Measurements from ENCODE around the gene KHDRBS2.

KHDRBS2 gene

DNA sequence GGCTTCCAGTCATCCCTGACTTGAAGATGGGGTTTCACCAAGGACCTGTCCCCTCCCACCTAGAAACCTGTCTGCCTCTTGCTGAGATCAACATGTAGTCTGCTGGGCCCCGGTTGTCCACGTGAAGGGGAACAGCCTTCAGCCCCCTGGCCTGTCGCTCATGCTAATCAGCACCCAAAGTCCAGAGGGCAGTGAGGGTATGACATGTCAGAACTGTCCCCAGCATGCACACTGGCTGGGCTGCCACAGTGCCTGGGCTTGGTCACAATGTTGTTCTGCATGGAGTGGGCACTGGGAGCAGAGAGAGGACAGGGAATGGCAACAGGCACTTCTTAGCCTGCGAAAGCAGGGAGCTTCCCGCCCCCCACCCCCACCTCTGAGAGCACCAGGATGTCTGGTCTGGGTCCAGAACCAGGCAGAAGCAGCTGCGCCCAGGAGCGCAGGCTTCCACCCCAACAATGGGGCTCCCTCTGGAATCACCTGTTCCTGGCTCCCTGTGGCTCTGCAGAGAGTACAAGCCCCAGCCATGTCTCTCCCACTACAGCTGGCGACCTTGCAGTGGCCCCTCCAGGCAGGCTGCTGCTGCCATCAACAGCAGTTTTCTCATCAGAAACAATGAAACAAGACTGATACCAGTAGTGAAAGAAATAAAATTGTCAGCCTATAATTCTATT, 182.7 kb downstream of the KHDRBS2 start:
- DNase-seq (ENCODE audit: low read depth in 1 of 2, low spot score in 1 of 2), result no peak
- Histone ChIP-seq H3K4me3 (replicated peaks; ENCODE audit: insufficient read depth, low read length) (no peak overlapping the region), H3K27ac (replicated peaks) (no peak overlapping the region), H3K27me3 (ENCODE audit: insufficient read depth, poor library complexity, severe bottlenecking) (no peaks in the 10 kb centered on the region)
- no peak for TF ChIP-seq POLR2AphosphoS5 (IDR thresholded peaks at IDR 0.05; ENCODE audit: low read depth)
- no peak for TF ChIP-seq GABPA (IDR thresholded peaks at IDR 0.05; ENCODE audit: low read depth)
- TF ChIP-seq CTCF (IDR thresholded peaks at IDR 0.05; ENCODE audit: insufficient read depth, low read length), result no peak
- TF ChIP-seq, protein P1, sequence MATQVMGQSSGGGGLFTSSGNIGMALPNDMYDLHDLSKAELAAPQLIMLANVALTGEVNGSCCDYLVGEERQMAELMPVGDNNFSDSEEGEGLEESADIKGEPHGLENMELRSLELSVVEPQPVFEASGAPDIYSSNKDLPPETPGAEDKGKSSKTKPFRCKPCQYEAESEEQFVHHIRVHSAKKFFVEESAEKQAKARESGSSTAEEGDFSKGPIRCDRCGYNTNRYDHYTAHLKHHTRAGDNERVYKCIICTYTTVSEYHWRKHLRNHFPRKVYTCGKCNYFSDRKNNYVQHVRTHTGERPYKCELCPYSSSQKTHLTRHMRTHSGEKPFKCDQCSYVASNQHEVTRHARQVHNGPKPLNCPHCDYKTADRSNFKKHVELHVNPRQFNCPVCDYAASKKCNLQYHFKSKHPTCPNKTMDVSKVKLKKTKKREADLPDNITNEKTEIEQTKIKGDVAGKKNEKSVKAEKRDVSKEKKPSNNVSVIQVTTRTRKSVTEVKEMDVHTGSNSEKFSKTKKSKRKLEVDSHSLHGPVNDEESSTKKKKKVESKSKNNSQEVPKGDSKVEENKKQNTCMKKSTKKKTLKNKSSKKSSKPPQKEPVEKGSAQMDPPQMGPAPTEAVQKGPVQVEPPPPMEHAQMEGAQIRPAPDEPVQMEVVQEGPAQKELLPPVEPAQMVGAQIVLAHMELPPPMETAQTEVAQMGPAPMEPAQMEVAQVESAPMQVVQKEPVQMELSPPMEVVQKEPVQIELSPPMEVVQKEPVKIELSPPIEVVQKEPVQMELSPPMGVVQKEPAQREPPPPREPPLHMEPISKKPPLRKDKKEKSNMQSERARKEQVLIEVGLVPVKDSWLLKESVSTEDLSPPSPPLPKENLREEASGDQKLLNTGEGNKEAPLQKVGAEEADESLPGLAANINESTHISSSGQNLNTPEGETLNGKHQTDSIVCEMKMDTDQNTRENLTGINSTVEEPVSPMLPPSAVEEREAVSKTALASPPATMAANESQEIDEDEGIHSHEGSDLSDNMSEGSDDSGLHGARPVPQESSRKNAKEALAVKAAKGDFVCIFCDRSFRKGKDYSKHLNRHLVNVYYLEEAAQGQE (IDR thresholded peaks at IDR 0.05; ENCODE audit: insufficient replicate concordance, low read depth), result no peak
- no peak for TF ChIP-seq SPI1 (IDR thresholded peaks at IDR 0.05; ENCODE audit: borderline replicate concordance, low read depth)

- no peak for TF ChIP-seq POLR2AphosphoS5 (IDR thresholded peaks at IDR 0.05; ENCODE audit: low read depth)
- H3K4me3 ChIP-seq (replicated peaks; ENCODE audit: insufficient read depth, low read length), result no peak overlapping the region
- no peaks in the 10 kb centered on the region for H3K27me3 ChIP-seq (ENCODE audit: insufficient read depth, poor library complexity, severe bottlenecking)
- no peak overlapping the region for H3K27ac ChIP-seq (replicated peaks)
- no peak for DNase-seq (ENCODE audit: low read depth in 1 of 2, low spot score in 1 of 2)
Observed at GRCh38 chr6:62102387-62102786, 183.6 kb downstream of the KHDRBS2 start.

DNA sequence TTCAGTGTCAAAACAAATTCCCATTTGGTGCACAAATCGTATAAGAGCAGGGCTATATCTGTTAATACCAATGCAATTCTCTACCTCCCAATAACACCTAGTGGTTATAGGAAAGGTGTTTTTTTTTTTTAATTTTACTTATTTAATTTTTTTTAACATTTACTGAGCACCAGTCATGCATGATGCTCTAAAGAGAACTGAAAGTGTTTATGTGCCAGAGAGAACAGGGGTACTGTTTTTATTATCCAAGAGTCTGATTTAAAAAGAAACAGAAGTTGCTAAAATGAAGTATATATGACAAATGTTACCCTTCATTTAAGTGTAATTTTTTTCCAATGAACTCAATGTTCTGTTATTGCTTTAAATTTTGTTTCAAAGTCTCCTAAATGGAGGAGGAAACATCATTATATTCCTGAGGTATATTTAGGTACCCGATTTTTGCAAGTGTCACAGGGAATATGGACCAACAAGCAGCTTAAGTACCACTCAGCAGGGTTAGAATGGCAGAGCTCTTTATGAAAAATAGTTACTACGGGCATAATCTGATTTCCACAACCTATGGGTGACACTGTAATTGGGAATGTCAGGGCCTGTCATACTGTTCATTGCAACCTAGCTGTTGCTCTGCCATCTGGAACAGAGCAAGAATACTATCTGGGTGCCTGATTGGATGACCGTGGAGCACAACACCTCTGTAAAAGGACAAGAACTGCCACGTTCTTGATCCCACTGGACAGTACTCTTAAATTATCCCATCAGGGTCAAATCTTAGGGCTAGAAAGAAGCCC, 195.4 kb downstream of the KHDRBS2 start:
- no peak for DNase-seq (ENCODE audit: low read depth in 1 of 2, low spot score in 1 of 2)
- TF ChIP-seq GABPA (IDR thresholded peaks at IDR 0.05; ENCODE audit: low read depth) (no peak), SPI1 (IDR thresholded peaks at IDR 0.05; ENCODE audit: borderline replicate concordance, low read depth) (no peak), CTCF (IDR thresholded peaks at IDR 0.05; ENCODE audit: insufficient read depth, low read length) (no peak), POLR2AphosphoS5 (IDR thresholded peaks at IDR 0.05; ENCODE audit: low read depth) (no peak)
- TF ChIP-seq, protein P1 (IDR thresholded peaks at IDR 0.05; ENCODE audit: insufficient replicate concordance, low read depth), result no peak
- H3K27ac ChIP-seq (replicated peaks), result no peak overlapping the region
- H3K27me3 ChIP-seq (ENCODE audit: insufficient read depth, poor library complexity, severe bottlenecking), result no peaks in the 10 kb centered on the region
- H3K4me3 ChIP-seq (replicated peaks; ENCODE audit: insufficient read depth, low read length), result no peak overlapping the region

DNA sequence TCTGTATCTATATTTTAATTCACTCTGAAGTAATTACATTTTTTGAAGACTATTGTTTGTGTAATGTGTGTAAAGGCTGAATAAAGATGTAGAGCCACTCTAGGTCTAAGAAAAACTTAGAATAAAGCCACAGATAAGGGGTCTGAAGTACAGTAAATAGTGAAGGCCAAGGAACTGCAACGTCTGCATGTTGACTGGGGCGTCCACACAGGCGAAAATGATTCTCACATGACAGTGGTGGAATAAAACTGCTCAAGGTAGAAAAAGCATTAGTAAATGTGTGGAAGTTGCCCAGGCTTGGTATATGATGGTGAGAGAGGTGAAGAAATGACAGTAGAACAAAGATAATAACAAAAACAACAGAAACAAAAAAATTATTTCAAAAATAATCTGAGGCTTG, 196.2 kb downstream of the KHDRBS2 start:
- H3K4me3 ChIP-seq (replicated peaks; ENCODE audit: insufficient read depth, low read length), result no peak overlapping the region
- no peak for TF ChIP-seq SPI1 (IDR thresholded peaks at IDR 0.05; ENCODE audit: borderline replicate concordance, low read depth)
- no peak for TF ChIP-seq CTCF (IDR thresholded peaks at IDR 0.05; ENCODE audit: insufficient read depth, low read length)
- DNase-seq (ENCODE audit: low read depth in 1 of 2, low spot score in 1 of 2), result no peak
- no peaks in the 10 kb centered on the region for H3K27me3 ChIP-seq (ENCODE audit: insufficient read depth, poor library complexity, severe bottlenecking)
- no peak overlapping the region for H3K27ac ChIP-seq (replicated peaks)
